HepG2 (cell line): ENCODE measurements around the gene KCTD6. TPM values are rescaled to one million over a fixed set of nuclear protein-coding genes. Genes with fewer than 3 reads are reported as not detected.

ENCODE experiments used
- ARNTL ChIP-seq: sonication (generic); formaldehyde crosslinking; IDR thresholded peaks from 2 replicates; pipeline ENCODE4 v1.4.0; 2020; ENCODE audit warnings: mild to moderate bottlenecking, missing genetic modification reagents
- DNMT1 ChIP-seq: sonication (generic); formaldehyde crosslinking; IDR thresholded peaks from 2 replicates; pipeline ENCODE4 v1.5.1; 2020; ENCODE audit warnings: mild to moderate bottlenecking, missing genetic modification reagents
- DNMT3B ChIP-seq: conservative IDR thresholded peaks from 2 replicates; pipeline ENCODE4 v1.6.1; 2016; ENCODE audit warnings: missing biosample characterization, control low read depth
- GTF2F1 ChIP-seq: fragments of 150-350 bp; IDR thresholded peaks from 2 replicates; pipeline ENCODE4 v1.6.1; 2014; ENCODE audit warnings: low read length
- HHEX ChIP-seq: IDR thresholded peaks from 2 replicates; pipeline ENCODE4 v1.6.1; 2016; ENCODE audit warnings: control low read depth
- MEIS1 ChIP-seq: sonication (generic); formaldehyde crosslinking; IDR thresholded peaks from 2 replicates; pipeline ENCODE4 v1.9.0; 2021; ENCODE audit warnings: mild to moderate bottlenecking, missing genetic modification reagents, moderate library complexity, borderline replicate concordance
- NCOA5 ChIP-seq: sonication (generic); formaldehyde crosslinking; IDR thresholded peaks from 2 replicates; pipeline ENCODE4 v1.4.0; 2020; ENCODE audit warnings: missing genetic modification reagents
- POGZ ChIP-seq: sonication (generic); formaldehyde crosslinking; IDR thresholded peaks from 2 replicates; pipeline ENCODE4 v1.4.0; 2020; ENCODE audit warnings: mild to moderate bottlenecking, missing genetic modification reagents
- RFX3 ChIP-seq: IDR thresholded peaks from 2 replicates; pipeline ENCODE4 v1.6.1; 2016; ENCODE audit warnings: missing biosample characterization, missing genetic modification reagents
- RFXANK ChIP-seq: IDR thresholded peaks from 2 replicates; pipeline ENCODE4 v1.6.1; 2016
- SETDB1 ChIP-seq: sonication (generic); formaldehyde crosslinking; IDR thresholded peaks from 2 replicates; pipeline ENCODE4 v1.5.1; 2020; ENCODE audit warnings: missing genetic modification reagents, mild to moderate bottlenecking, borderline replicate concordance
- SIN3A ChIP-seq: IDR thresholded peaks from 2 replicates; pipeline ENCODE4 v1.6.1; 2011; ENCODE audit warnings: low read depth, mild to moderate bottlenecking, control low read depth, low read length, borderline replicate concordance
- SMAD9 ChIP-seq: sonication (generic); formaldehyde crosslinking; IDR thresholded peaks from 2 replicates; pipeline ENCODE4 v1.5.1; 2020; ENCODE audit warnings: mild to moderate bottlenecking, missing genetic modification reagents
- TEF ChIP-seq: sonication (generic); formaldehyde crosslinking; IDR thresholded peaks from 2 replicates; pipeline ENCODE4 v1.5.0; 2020; ENCODE audit warnings: missing genetic modification reagents
- TGIF2 ChIP-seq: IDR thresholded peaks from 2 replicates; pipeline ENCODE4 v1.6.1; 2016; ENCODE audit warnings: control low read depth, missing compliant biosample characterization
- ZBTB20 ChIP-seq: sonication (generic); formaldehyde crosslinking; IDR thresholded peaks from 2 replicates; pipeline ENCODE4 v1.8.1; 2023; ENCODE audit warnings: missing genetic modification reagents, low read depth, mild to moderate bottlenecking, borderline replicate concordance
- ZBTB49 ChIP-seq: sonication (generic); formaldehyde crosslinking; IDR thresholded peaks from 2 replicates; pipeline ENCODE4 v1.4.0; 2020; ENCODE audit warnings: missing genetic modification reagents, borderline replicate concordance
- ZFX ChIP-seq: sonication (generic); formaldehyde crosslinking; IDR thresholded peaks from 2 replicates; pipeline ENCODE4 v1.4.0; 2020; ENCODE audit warnings: mild to moderate bottlenecking, low read depth, missing genetic modification reagents, moderate library complexity
- ZNF234 ChIP-seq: sonication (generic); formaldehyde crosslinking; conservative IDR thresholded peaks from 2 replicates; pipeline ENCODE4 v1.5.1; 2020; ENCODE audit warnings: mild to moderate bottlenecking, missing genetic modification reagents
- ZNF354B ChIP-seq: sonication (generic); formaldehyde crosslinking; IDR thresholded peaks from 2 replicates; pipeline ENCODE4 v1.8.0; 2022; ENCODE audit warnings: mild to moderate bottlenecking, missing genetic modification reagents
- ZNF574 ChIP-seq: sonication (generic); formaldehyde crosslinking; IDR thresholded peaks from 2 replicates; pipeline ENCODE4 v1.4.0; 2020; ENCODE audit warnings: missing genetic modification reagents
- ZNF614 ChIP-seq: IDR thresholded peaks from 2 replicates; pipeline ENCODE4 v1.6.1; 2018; ENCODE audit warnings: missing biosample characterization, missing genetic modification reagents, inconsistent platforms, borderline replicate concordance
- ZNF703 ChIP-seq: sonication (generic); formaldehyde crosslinking; IDR thresholded peaks from 2 replicates; pipeline ENCODE4 v1.5.1; 2020; ENCODE audit warnings: missing genetic modification reagents, mild to moderate bottlenecking, moderate library complexity, borderline replicate concordance
- ZNF788 ChIP-seq: sonication (generic); formaldehyde crosslinking; IDR thresholded peaks from 2 replicates; pipeline ENCODE4 v1.5.0; 2020; ENCODE audit warnings: mild to moderate bottlenecking, missing genetic modification reagents, borderline replicate concordance
- ZNF839 ChIP-seq: sonication (generic); formaldehyde crosslinking; IDR thresholded peaks from 2 replicates; pipeline ENCODE4 v1.4.0; 2020; ENCODE audit warnings: missing genetic modification reagents, mild to moderate bottlenecking, borderline replicate concordance
- ZSCAN12 ChIP-seq: sonication (generic); formaldehyde crosslinking; IDR thresholded peaks from 2 replicates; pipeline ENCODE4 v1.9.0; 2021; ENCODE audit warnings: mild to moderate bottlenecking, missing genetic modification reagents
- polyA plus RNA-seq, 8 experiments: library from polyadenylated mRNA; depleted of rRNA in 3 of 8; stranded (reverse) in 7 of 8; unstranded in 1 of 8; fragments of >200 nt; fragmentation: Illumina TruSeq in 4 of 8; extraction: Trizol in 4 of 8; gene quantifications; 2 replicates each; pipeline versions ENCODE4 v1.2.1 to v1.2.3, GENCODE V29; 2011 to 2016; ENCODE audit warnings: low read depth in 4 of 8, missing spikeins in 1 of 8, mixed read lengths in 1 of 8; ENCODE audit not compliant: insufficient read depth in 1 of 8
- total RNA-seq, 5 experiments: library from RNA; depleted of rRNA; stranded (reverse); fragments of >200 nt; fragmentation: Illumina TruSeq; extraction: Trizol; gene quantifications; 2 replicates each; pipeline ENCODE4 v1.2.3, GENCODE V29; 2016; ENCODE audit warnings: low read depth in 1 of 5

Gene KCTD6
- total and polyA plus RNA-seq, 2 of the 13 experiments (the other 11 are each of a cell fraction or from before 2014, with no cell fraction given) = 13.4 to 14.2 TPM

- TF ChIP-seq MEIS1 (CRISPR knock-in tag) (0 out of 2 replicates have a peak, but pooled peaks have one; percentile 26), RFXANK (CRISPR knock-in tag) (no peak), NCOA5 (CRISPR knock-in tag) (no peak), TGIF2 (CRISPR knock-in tag) (no peak), ZBTB20 (CRISPR knock-in tag) (peak; percentile 70; the same call in 1 of the 2 replicates), GTF2F1 (no peak), DNMT3B (no peak), ZSCAN12 (CRISPR knock-in tag) (no peak), ZNF788 (CRISPR knock-in tag) (no peak), DNMT1 (CRISPR knock-in tag) (no peak), ZBTB49 (CRISPR knock-in tag) (no peak), ZFX (CRISPR knock-in tag) (0 out of 2 replicates have a peak, but pooled peaks have one; percentile 15), ZNF703 (no peak), ARNTL (CRISPR knock-in tag) (peak; percentile 45; the same call in 1 of the 2 replicates), ZNF839 (CRISPR knock-in tag) (no peak), SMAD9 (CRISPR knock-in tag) (no peak), ZNF574 (peak; percentile 15; the same call in 1 of the 2 replicates), SETDB1 (CRISPR knock-in tag) (no peak), TEF (CRISPR knock-in tag) (no peak), ZNF354B (CRISPR knock-in tag) (no peak), SIN3A (no peak), POGZ (CRISPR knock-in tag) (no peak), RFX3 (CRISPR knock-in tag) (no peak), ZNF234 (CRISPR knock-in tag) (no peak), ZNF614 (CRISPR knock-in tag) (no peak), HHEX (no peak)
Measured at GRCh38 chr3:58487140-58487886, 4.6 kb upstream of the KCTD6 start (continued).
